Activated CD8-positive, alpha-beta memory T cell treated with anti-CD3 and anti-CD28 coated beads for 1 hour (primary cell): Measurements from ENCODE around the gene PRKCA.

ENCODE experiments used
- DNase-seq, 2 donors: peaks; one replicate each; pipeline ENCODE4 v3.0.0-alpha.2; 2020; ENCODE audit warnings: low read depth in 1 of 2; ENCODE audit errors: extremely low read depth in 1 of 2

Gene PRKCA

GRCh38 chr17:66779237-66779606 lies 476.8 kb downstream of the PRKCA start:
- DNase-seq = no peak

DNA sequence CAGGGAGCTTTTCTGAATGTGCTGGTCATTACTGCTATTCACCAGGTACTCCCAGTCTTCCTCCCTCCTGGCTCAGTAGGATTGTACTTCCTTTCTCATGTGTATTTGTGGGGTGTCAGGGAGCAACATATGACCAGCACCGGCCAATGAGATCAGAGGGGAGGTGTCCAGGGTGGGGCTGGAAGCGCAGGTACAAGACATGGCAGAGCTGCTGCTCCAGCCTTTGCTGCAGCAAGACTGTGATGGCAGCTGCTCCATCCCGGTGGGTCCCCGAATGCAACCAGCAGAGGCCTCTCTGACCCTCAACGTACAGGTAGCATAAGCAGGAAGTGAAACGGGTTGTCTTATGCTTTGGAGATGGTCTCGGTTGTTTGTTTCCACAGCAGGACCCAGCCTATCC lies 478.7 kb downstream of the PRKCA start:
- DNase-seq = no peak

DNA sequence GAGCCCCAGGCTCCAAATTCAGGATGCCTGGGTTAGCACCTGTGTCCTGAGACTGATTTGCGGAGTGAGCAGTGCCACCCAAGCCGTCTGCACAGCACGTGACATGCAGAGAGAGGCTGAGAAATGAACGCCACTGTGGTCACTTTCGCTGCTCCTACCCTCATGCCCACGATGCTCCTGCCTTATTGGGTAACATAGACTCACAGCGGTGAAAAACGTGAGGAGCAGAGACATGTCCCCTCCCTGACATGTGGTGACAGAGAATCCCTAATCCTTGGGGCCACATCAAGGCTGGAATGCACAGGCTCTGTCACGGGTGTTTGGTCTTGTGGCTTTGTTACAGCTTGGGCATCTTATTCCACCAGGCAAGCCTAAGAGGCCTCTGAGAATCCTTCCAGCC lies 480.4 kb downstream of the PRKCA start:
- no peak for DNase-seq

DNA sequence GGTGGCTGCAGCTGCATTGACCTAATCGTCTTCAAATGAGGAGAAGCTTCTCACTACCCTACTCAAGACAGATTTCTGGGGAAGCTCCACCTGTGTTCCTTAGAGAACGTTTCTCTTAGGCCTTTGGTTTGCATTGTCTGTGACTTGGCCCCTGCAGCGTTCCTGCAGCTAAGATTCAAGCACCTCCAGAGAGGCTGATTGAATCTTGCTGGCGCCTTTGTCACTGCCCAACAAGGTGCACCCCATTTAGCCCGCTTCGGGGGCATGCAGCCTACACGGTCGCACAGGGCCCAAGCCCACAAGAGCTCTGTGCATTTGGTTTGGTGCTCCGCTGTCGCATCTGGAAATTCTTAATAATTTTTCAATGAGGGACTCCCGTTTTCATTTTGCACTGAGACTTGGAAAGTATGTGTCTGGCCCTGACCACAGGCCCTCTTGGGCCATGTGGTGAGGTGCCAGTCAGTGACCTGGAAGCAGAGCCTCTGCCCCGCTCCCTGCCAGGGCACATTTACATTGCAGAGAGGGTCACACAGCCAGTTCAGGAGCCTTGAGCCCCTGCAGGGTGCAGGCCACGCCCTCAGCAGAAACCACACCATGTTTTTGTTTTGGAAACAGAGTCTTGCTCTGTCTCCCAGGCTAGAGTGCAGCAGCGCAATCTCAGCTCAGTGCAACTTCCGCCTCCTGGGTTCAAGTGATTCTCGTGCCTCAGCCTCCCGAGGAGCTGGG lies 481.4 kb downstream of the PRKCA start:
- no peak for DNase-seq

GRCh38 chr17:66784621-66785364 lies 482.4 kb downstream of the PRKCA start:
- no peak for DNase-seq

GRCh38 chr17:66786107-66786506 lies 483.7 kb downstream of the PRKCA start:
- no peak for DNase-seq

- DNase-seq = no peak
Measured at GRCh38 chr17:66787914-66788313, 485.5 kb downstream of the PRKCA start.

- DNase-seq = no peak
Measured at GRCh38 chr17:66789093-66789492, 486.7 kb downstream of the PRKCA start.

- no peak for DNase-seq
Measured at GRCh38 chr17:66789961-66790437, 487.6 kb downstream of the PRKCA start.

- DNase-seq = no peak
Measured at GRCh38 chr17:66790501-66791061, 488.2 kb downstream of the PRKCA start.

- no peak for DNase-seq
Measured at GRCh38 chr17:66791347-66791746, 488.9 kb downstream of the PRKCA start.

DNA sequence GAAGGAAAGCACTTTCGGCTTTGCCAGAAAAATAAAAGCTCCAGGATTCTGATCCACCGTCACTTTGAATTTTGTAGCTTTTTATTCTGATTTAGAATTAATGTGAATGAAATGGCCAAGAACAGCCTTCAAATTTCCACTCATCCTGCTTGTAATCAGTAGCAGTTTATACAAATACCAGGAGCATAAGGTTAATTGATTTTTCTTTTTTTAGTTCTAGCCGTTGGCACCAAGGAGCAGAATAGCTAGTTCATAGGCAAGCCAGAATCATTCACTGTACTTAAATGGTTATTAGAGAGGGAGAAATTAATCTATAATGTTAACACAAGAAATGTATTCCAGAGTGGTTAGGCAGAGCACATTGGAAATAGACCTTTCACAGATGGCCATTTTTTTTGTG lies 491.4 kb downstream of the PRKCA start:
- no peak for DNase-seq

DNA sequence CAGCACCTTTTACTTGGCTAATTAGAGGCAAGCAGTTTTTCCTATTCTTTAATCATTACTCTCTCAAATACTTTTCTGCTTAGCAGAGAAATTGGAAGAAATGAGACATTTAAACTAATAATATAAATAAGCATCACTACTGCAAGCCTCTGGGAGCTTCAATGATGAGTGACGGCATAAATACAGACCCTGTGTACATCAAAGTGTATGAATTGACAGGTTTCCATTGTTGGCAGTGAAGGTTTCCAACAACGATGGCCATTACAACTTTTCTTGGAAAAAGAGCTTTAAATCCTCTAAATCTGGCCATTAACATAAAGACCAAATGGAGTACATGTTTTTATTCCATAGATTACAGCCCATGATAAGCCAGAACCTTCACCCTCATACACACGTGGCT lies 493.1 kb downstream of the PRKCA start:
- no peak for DNase-seq

DNA sequence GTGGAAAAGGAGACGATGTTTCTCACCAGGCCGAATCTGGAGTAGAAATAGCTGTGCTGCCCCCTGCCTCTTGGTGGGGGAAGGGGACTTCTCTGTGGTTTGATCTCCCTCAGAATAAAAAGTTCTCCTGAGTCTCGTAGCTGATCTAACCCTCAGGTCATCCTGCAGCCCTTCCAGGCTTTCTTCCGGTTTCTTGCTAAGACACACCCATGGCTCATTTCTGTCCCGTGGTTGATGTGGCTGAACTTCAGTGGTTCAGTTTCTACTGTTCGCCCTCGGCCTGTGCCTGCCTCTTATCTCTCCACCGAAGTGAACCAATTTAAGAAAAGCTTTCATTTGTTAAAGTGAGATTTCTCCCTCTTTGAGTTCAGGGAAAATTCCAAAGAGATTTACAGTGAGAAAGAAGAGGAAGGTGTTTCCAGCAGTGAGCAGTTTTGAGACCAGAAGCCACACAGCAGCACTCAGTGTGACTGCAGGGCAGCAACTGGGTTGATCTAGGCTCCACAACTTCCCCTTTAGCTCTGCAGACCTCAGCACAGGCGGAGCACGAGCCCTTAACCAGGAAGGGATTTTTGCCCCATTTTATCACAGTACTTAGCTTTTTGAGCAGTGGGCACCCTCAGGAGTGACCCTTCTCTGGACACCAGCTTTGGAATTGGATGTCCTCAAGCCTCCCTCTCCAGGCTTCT lies 497.6 kb downstream of the PRKCA start:
- no peak for DNase-seq

DNA sequence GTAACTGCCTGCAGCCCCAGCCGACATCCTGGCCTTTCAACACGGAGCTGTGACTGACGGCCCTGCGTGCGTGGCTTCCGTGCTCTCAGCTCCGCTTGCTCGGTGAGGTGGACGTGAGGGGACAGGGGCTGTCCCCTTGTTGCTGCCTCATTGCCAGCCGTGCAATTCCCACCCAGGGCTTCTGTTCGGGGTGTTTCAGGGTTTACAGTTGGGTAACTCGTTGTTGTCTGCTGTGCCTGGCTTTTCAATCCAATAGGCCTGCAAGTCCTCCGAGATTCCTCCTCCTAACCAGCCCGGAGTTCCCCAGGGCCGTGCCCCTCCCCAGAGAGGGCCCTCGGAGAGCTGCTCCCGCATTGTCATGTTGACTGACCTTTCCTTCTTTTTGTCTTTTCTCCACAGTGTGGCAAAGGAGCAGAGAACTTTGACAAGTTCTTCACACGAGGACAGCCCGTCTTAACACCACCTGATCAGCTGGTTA lies 501.1 kb downstream of the PRKCA start:
- no peak for DNase-seq

DNA sequence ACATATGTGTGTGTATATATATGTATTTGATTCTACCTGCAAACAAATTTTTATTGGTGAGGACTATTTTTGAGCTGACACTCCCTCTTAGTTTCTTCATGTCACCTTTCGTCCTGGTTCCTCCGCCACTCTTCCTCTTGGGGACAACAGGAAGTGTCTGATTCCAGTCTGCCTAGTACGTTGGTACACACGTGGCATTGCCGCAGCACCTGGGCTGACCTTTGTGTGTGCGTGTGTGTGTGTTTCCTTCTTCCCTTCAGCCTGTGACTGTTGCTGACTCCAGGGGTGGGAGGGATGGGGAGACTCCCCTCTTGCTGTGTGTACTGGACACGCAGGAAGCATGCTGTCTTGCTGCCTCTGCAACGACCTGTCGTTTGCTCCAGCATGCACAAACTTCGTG lies 503.2 kb downstream of the PRKCA start:
- DNase-seq = no peak

DNA sequence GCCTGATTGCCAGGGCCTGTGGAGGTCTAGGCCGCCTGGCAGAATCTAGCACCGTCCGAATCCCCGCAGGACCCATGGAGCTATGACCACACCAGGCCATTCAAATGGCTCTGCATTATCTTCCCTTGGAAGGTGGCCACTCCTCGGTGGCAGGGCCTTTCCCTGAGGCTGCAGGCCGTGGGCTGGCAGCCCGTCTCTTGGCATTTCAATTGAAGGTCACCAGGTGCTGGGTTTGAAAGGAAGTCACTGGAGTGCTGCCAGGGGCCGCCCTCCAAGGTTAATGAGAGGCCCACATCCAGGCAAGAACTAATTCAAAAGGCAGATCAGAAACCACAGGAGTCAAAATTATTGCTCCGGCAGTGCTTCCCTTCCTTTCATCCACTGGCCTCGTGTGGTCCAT lies 504.8 kb downstream of the PRKCA start:
- no peak for DNase-seq

- no peak for DNase-seq
Measured at GRCh38 chr17:66809408-66809807, 507.0 kb downstream of the PRKCA start.

DNA sequence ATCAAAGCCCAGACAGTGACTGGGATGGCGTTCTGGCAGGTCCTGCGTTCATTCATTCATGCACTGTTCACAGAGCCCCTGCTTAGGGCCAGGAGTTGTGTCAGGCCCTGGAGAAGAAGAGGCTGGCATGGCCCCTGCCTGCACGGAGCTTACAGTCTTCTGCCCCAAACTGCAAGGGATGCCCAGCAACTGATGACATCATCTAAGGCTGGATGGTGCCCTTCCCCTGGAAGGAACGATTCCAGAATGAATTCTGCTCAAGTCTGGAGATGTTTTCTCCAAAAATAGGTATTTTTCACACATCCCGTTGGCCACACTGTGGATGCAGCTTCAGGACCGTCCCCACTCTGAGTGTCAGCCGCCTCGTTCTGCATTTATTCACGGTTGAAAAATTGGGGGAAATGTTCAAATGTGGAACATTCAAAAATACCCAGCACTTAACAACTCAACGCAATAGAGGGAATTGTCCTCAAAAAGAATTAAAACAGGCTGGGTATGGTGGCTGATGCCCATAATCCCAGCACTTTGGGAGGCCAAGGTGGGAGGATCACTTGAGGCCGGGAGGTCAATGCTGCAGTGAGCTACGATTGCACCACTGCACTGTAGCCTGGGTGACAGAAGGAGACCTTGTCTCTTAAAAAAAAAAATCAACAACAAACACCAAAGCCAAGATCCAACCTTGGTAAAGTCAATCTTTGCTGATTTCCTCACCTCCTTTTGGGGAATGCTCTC lies 508.7 kb downstream of the PRKCA start:
- DNase-seq = no peak

DNA sequence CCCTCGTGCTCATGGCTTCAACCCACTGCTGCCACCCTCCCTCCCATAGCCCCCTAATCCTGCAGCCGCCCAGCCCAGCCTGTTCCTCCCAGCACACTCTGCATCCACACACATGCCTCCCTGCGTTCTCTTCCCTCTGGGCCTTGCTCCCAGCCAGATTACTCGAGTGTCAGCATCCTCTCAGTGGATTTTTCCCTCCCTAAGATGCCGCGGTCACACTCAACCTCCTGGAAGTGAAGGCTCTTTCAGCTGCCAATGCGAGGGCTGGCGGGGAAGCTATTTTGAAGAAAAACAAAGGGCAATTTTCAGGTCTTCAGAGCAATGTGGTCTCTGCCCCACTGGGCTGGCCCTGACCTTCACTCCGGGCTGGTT lies 509.3 kb downstream of the PRKCA start:
- DNase-seq = no peak

DNA sequence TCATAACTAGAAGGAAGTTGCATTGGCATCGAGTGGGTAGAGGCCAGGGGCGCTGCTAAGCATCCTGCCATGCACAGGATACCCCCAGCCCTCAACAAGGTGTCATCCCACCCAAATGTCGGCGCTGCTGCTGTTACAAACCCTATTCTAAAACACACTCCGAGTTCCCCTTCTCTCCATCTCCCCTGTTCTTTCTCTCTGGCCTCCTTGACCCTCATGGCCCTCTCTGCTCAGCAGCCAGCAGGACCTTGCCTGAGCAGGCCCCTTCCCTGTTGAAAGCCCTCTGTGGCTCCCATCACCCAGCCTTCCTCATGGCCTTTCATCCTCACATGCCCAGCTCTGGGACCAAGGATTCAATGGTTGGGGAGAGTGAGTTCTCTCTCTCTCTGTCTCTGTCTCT lies 510.2 kb downstream of the PRKCA start:
- no peak for DNase-seq
